Adrenal gland (tissue), 5 donors: ENCODE data around the gene HOMER2.

Experiments used
- CTCF ChIP-seq, 6 experiments: fragments of 450-650 bp in 4 of 6; fragments of 200-600 bp in 2 of 6; sonication (generic) in 1 of 6; IDR thresholded peaks; 1 replicate in 5 of 6; 2 replicates in 1 of 6; pipeline versions ENCODE4 v1.5.1 to v1.8.0; 2016 to 2021; ENCODE audit warnings: antibody characterized with exemption in 6 of 6, mild to moderate bottlenecking in 2 of 6, moderate library complexity in 1 of 6
- POLR2A ChIP-seq, 2 donors: fragments of 450-650 bp; IDR thresholded peaks; one replicate each; pipeline ENCODE4 v1.6.1; 2017; ENCODE audit warnings: antibody characterized with exemption in 2 of 2, mild to moderate bottlenecking in 2 of 2, moderate library complexity in 1 of 2
- donor health status: DM: no; HTN: no; CAD: no.

- TF ChIP-seq CTCF (IDR thresholded peaks at IDR 0.05) (no peak), POLR2A (IDR thresholded peaks at IDR 0.05) (no peak)
Measured at GRCh38 chr15:82910721-82911120, 41.8 kb downstream of the HOMER2 start.
